ENCODE results near the gene FBXW7.

GRCh38 chr4:152339576-152339975 lies 196.3 kb downstream of the FBXW7 start:
- TF ChIP-seq CTCF (IDR thresholded peaks at IDR 0.05) (no peak), POLR2A (IDR thresholded peaks at IDR 0.05) (no peak)

All from thyroid gland (tissue), 4 donors.